BLaER1 treated with 17β-estradiol and CSF1 and Interleukin-3, amounts not matched to agents 10 nM and 100 nM (cell line): ENCODE measurements around the gene PROCA1.

ENCODE experiments used
- H3K27ac ChIP-seq, 11 experiments: shearing (Covaris generic); formaldehyde crosslinking; 2 replicates each; pipeline ENCODE4 v1.8.1; 2022
- H3K27me3 ChIP-seq, 11 experiments: shearing (Covaris generic); formaldehyde crosslinking; 2 replicates each; pipeline ENCODE4 v1.8.1; 2022
- H3K36me3 ChIP-seq, 11 experiments: shearing (Covaris generic); formaldehyde crosslinking; 2 replicates each; pipeline ENCODE4 v1.8.1; 2022
- H3K4me1 ChIP-seq, 10 experiments: shearing (Covaris generic); formaldehyde crosslinking; 2 replicates each; pipeline ENCODE4 v1.8.1; 2022
- H3K4me2 ChIP-seq, 11 experiments: shearing (Covaris generic); formaldehyde crosslinking; 2 replicates each; pipeline ENCODE4 v1.8.1; 2022
- H3K4me3 ChIP-seq, 10 experiments: shearing (Covaris generic); formaldehyde crosslinking; 2 replicates each; pipeline ENCODE4 v1.8.1; 2022
- H3K9ac ChIP-seq, 11 experiments: shearing (Covaris generic); formaldehyde crosslinking; 2 replicates each; pipeline ENCODE4 v1.8.1; 2022
- H3K9me3 ChIP-seq, 11 experiments: shearing (Covaris generic); formaldehyde crosslinking; replicated peaks in 1 of 11; 2 replicates each; pipeline ENCODE4 v1.8.1; 2022
- H4K20me1 ChIP-seq, 11 experiments: shearing (Covaris generic); formaldehyde crosslinking; 2 replicates each; pipeline ENCODE4 v1.8.1; 2022
- Cebpa-rat ChIP-seq, 11 experiments: shearing (Covaris generic); IDR thresholded peaks; 2 replicates each; pipeline ENCODE4 v1.8.1; 2022

Gene PROCA1

DNA sequence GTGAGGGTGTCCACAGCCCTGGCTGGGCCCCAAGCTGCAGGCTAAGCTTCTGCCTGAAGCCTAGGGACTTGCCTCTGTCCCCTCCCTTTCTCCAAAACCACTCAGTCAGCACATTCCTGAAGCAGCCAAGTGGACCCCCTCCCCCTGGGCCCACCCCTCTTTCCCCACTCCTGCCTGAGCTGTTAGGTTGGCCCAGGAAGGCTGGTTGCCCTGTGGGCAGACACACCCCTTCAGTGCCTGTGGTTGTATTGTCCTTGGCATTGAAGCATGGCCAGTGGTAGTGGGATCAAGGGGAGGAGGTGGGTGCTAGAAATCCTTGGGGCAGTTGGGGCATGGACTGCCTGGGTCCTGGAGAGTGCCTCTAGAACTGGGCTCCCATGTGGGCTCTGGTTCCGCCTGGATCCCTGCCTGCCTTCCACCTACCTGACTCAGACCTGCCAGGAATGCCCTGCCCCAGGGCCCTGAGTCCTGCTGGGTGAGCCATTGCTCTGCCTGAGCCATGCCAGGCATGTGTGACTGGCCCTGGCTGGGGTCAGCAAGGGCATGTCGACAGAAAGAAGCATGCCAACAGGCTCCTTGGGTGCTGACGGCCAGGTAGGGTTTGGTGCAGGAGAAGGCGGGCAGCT is 34.2 kb upstream of the PROCA1 start:
- peak overlapping the region; percentile 73 to 99 (median 94) for H3K4me3 ChIP-seq
- no peaks in the 10 kb centered on the region for H3K27me3 ChIP-seq
- peak overlapping the region; percentile 84 to 100 (median 97) for H3K4me2 ChIP-seq
- peaks cover 60 to 73% (median 65%) of the 10 kb centered on the region in 11 experiments for H4K20me1 ChIP-seq
- peaks cover 48 to 72% (median 59%) of the 10 kb centered on the region in 10 experiments for H3K4me1 ChIP-seq
- H3K9ac ChIP-seq, result peak overlapping the region; percentile 88 to 98 (median 92)
- TF ChIP-seq Cebpa-rat (IDR thresholded peaks at IDR 0.05), result no peak
- peaks cover 0 to under 1% (median 0%) of the 10 kb centered on the region in 11 experiments; a peak in 1 of 22 replicates for H3K9me3 ChIP-seq
- peaks cover 40 to 52% (median 48%) of the 10 kb centered on the region in 11 experiments for H3K36me3 ChIP-seq
- peak overlapping the region in 10 of 11 experiments; percentile 83 to 95 (median 91); a peak in 19 of 22 replicates for H3K27ac ChIP-seq

DNA sequence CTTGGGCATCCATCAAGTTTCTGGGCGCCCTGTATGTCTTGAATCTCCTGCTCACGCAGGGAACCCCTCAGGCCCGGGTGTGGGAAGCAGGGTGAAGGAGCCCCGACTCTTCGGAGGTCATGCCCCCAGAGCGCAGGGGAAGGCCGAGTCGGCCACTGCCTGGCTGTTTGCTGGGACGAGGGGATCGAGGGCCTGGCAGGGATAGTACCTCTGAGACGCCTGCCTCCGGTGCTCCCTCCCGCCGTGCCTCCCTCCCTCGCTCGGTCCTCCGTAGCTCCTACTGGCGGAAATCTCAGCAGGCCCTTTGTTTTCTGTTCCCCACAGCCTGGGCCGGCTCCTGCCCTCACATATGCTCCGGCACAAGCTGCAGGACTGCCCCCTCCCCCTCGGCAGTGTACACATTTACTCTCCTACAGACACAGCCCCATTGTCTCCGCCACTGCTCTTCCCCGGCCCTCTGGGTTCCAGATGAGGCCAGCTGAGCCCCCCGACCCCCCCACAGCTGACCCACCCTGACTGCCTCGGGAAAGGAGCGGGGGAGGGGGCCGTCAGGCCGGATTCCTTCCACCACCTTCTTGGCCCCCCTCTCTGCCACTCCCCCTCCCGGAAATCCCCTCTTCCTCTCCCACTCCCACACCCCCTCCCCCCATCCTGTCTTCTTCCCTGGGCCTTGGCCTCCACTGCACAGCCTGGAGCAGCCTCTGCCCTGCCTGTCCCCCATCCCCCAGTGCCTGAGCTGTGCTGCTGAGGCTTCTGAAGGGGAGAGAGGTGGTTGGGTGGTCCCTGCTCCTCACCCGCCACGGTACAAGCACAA is 33.5 kb upstream of the PROCA1 start:
- H4K20me1 ChIP-seq, result peaks cover 53 to 66% (median 58%) of the 10 kb centered on the region in 11 experiments
- H3K4me2 ChIP-seq, result peak overlapping the region; percentile 84 to 100 (median 97)
- peak overlapping the region; percentile 73 to 99 (median 94) for H3K4me3 ChIP-seq
- H3K27ac ChIP-seq, result peak overlapping the region; percentile 61 to 95 (median 91); a peak in 21 of 22 replicates
- no peaks in the 10 kb centered on the region for H3K27me3 ChIP-seq
- TF ChIP-seq Cebpa-rat (IDR thresholded peaks at IDR 0.05), result no peak
- H3K4me1 ChIP-seq, result peaks cover 55 to 72% (median 62%) of the 10 kb centered on the region in 10 experiments
- peak overlapping the region; percentile 88 to 98 (median 92) for H3K9ac ChIP-seq
- H3K9me3 ChIP-seq, result peaks cover 0 to 8% (median 0%) of the 10 kb centered on the region in 11 experiments; a peak in 7 of 22 replicates
- peaks cover 34 to 45% (median 41%) of the 10 kb centered on the region in 11 experiments for H3K36me3 ChIP-seq

DNA sequence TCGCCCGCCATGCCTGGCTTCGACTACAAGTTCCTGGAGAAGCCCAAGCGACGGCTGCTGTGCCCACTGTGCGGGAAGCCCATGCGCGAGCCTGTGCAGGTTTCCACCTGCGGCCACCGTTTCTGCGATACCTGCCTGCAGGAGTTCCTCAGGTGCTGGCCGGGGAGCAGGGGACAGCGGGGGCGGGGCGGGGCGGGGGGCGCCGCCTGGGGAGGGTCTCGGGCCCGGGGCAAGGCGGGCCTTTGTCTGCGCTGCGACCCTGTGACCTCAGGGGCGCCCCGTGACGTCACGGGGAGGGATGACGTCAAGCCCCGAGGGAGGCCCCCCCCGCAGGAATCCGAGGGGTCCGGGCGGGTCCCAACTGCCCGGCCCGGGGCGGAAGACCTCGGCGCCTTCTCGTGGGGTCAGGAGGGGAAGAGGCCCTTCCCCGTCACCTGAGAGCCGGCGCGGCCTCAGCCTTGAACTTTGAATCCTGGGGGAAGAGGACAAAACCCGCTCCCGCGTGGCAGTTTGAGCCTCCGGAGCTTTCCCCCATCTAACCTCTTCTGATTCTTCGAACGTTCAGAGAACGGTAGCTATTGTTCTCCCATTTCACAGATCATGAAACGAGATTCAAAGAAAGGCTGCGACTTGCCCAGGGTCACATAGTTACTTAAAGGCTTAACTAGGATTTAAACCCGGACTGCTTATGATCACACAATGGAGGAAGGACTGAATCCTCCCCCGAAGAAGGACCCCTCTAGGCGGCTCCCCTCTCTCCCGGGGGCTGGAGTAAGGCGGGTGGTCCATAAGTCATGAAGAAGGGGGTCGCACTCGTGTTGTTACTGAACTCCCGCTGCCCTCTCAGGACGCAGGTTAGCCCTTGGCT is 32.6 kb upstream of the PROCA1 start:
- peaks cover 0 to 16% (median 0%) of the 10 kb centered on the region in 11 experiments; a peak in 9 of 22 replicates for H3K9me3 ChIP-seq
- H3K4me1 ChIP-seq, result peaks cover 60 to 79% (median 66%) of the 10 kb centered on the region in 10 experiments
- H3K9ac ChIP-seq, result peak overlapping the region; percentile 88 to 98 (median 92)
- H3K27ac ChIP-seq, result peak overlapping the region; percentile 61 to 95 (median 91); a peak in 21 of 22 replicates
- peaks cover 29 to 39% (median 35%) of the 10 kb centered on the region in 11 experiments for H3K36me3 ChIP-seq
- peaks cover 46 to 59% (median 51%) of the 10 kb centered on the region in 11 experiments for H4K20me1 ChIP-seq
- peak overlapping the region; percentile 73 to 99 (median 94) for H3K4me3 ChIP-seq
- no peak for TF ChIP-seq Cebpa-rat (IDR thresholded peaks at IDR 0.05)
- no peaks in the 10 kb centered on the region for H3K27me3 ChIP-seq
- peak overlapping the region; percentile 92 to 100 (median 98) for H3K4me2 ChIP-seq

DNA sequence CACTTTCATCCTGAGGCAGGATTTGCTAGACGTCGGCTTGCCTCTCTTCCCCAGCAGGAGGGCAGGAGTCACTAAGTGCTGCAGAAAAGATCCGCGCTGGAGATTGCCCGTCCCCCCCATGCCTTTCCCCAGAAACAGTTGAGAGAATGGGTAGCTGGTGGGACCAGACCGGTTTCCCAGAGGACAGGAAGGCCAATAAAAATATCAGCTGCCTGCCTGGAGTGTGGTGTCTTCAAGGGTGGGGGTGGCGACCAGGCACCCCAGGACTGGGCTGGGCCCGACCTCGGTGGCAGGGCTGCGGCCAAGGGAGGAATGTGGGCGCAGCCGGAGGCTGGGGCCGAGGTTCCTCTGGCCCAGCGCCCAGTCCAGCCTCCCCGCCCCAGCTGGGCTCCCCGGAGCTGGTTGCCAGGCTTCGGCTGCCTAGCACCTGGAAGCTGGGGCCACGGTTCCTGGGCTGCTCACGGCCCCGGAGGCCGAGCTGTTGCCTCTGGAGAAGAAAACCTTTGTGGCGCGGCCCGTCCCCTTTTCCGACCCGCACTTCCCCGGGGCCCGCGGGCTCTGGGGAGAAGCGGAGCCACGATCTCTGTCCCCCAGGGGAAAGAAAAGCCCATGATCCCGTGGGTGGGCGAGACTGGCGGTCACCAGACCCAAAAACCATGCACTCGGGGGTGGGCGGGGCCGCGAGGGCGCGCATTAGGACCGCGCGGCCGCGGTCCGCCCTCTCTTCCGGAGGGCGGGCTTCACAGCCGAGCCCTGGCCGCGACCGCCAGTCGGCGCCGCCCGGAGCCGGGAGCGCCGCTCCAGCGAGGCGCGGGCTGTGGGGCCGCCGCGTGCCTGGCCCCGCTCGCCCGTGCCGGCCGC is 31.8 kb upstream of the PROCA1 start, which contains the start of gene TRAF4:
TRAF4 (plus strand) TSS at position 769 of the 861 bp plus-strand sequence. CDS start 102 bp downstream, outside the sequence.
- Histone ChIP-seq H3K4me3 (peak within 1 kb of the TSS; percentile 73 to 99 (median 94)), H3K9ac (peak within 1 kb of the TSS; percentile 88 to 98 (median 92)), H3K36me3 (peaks cover 20 to 30% (median 26%) of the 10 kb centered on the region in 11 experiments), H4K20me1 (peaks cover 37 to 50% (median 42%) of the 10 kb centered on the region in 11 experiments), H3K9me3 (peaks cover 0 to 25% (median 0%) of the 10 kb centered on the region in 11 experiments; a peak in 9 of 22 replicates), H3K4me2 (peak within 1 kb of the TSS; percentile 92 to 100 (median 98)), H3K27ac (peak within 1 kb of the TSS; percentile 61 to 95 (median 91)), H3K27me3 (no peaks in the 10 kb centered on the region), H3K4me1 (peaks cover 69 to 82% (median 75%) of the 10 kb centered on the region in 10 experiments)
- TF ChIP-seq Cebpa-rat (IDR thresholded peaks at IDR 0.05), result no peak

DNA sequence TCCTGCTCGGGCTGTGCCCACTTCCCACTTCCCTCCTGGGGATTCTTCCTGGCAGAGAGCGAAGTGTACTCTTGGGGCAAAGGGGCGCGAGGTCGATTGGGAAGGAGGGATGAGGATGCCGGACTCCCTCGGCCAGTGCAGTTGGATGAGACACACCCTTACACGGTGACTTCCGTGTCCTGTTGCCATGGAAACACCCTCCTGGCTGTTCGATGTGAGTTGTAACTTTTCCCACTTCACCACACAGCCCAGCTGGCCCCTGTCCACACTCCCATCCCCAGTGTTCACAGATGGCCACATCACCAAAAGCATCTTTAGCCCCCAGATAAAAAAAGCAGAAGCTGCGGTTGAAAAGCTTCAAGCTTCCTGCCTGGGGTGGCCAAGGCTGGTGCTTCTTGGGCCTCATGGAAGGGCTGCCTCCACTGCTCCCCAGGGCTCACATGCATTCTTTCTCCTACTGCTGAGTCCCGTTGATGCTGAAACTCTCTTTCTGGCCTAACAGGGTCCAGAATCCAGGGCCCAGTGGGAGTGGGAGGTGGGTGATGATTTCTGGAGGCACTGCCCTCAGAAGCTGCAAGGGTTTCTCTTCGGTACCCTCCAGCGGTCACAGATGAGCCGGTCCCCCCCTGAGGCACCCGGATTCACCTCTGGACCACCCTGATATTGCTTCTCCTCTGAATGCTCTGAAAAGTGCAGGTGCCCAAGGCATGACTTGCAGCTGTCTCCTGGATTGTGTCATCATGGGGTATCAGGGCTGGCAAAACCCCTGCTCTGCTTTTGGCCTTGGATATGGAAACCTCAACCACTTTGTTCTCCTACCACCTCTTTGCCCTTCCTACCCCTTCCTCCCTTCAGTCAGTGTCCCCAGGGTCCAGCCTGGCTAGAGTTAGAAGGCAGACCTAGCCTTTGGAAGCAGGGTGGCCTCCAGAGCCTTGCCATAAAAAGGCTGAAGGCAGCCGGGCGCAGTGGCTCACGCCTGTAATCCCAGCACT is 30.0 kb upstream of the PROCA1 start:
- peaks cover 19 to 32% (median 24%) of the 10 kb centered on the region in 11 experiments for H4K20me1 ChIP-seq
- peak overlapping the region; percentile 92 to 100 (median 98) for H3K4me2 ChIP-seq
- H3K27me3 ChIP-seq, result no peaks in the 10 kb centered on the region
- H3K9ac ChIP-seq, result peak overlapping the region; percentile 2 to 98 (median 92); a peak in 21 of 22 replicates
- peak in 5 of 11 experiments; percentile 15 to 77 (median 31); a peak in 5 of 22 replicates for TF ChIP-seq Cebpa-rat (IDR thresholded peaks at IDR 0.05)
- H3K4me3 ChIP-seq, result peak overlapping the region in 8 of 10 experiments; percentile 30 to 99 (median 86); a peak in 14 of 20 replicates
- peaks cover 71 to 79% (median 79%) of the 10 kb centered on the region in 10 experiments for H3K4me1 ChIP-seq
- peaks cover 2 to 12% (median 8%) of the 10 kb centered on the region in 11 experiments; a peak in 18 of 22 replicates for H3K36me3 ChIP-seq
- peaks cover 0 to 35% (median 6%) of the 10 kb centered on the region in 11 experiments; a peak in 14 of 22 replicates for H3K9me3 ChIP-seq
- peak overlapping the region; percentile 58 to 95 (median 91); a peak in 21 of 22 replicates for H3K27ac ChIP-seq
